BJ (cell line): ENCODE results near the gene BCDIN3D. TPM values are rescaled to one million over a fixed set of nuclear protein-coding genes. Genes with fewer than 3 reads are reported as not detected.

Source experiments
- CTCF ChIA-PET: fragments of 350-600 bp; formaldehyde crosslinking; extraction: SDS; loops from one replicate; lab custom pipeline; 2021; ENCODE audit warnings: antibody characterized with exemption, inconsistent platforms; lab: Yijun Ruan, JAX
- POLR2A ChIA-PET: fragments of 300-600 bp; sonication (Branson Sonifier 250); formaldehyde crosslinking; extraction: SDS; loops from one replicate; lab custom pipeline; 2021; ENCODE audit warnings: antibody characterized with exemption; lab: Charles Lee
- DNase-seq: peaks from one replicate; pipeline ENCODE4 v3.0.0-alpha.2; 2011; ENCODE audit warnings: low read depth
- H3K27me3 ChIP-seq: 2 replicates; pipeline ENCODE4 v1.6.0; 2011; ENCODE audit warnings: low read length; ENCODE audit not compliant: control insufficient read depth, insufficient read depth
- H3K36me3 ChIP-seq: 2 replicates; pipeline ENCODE4 v1.5.1; 2011; ENCODE audit warnings: low read length; ENCODE audit not compliant: control insufficient read depth, insufficient read depth
- H3K4me3 ChIP-seq: 2 replicates; pipeline ENCODE4 v1.5.1; 2011; ENCODE audit warnings: low read depth, mild to moderate bottlenecking, control low read depth, low read length
- CTCF ChIP-seq: IDR thresholded peaks from 2 replicates; pipeline ENCODE4 v1.5.1; 2011; ENCODE audit warnings: low read depth, mild to moderate bottlenecking, control low read depth, inconsistent platforms, low read length, moderate library complexity; ENCODE audit not compliant: insufficient read depth
- polyA plus RNA-seq: library from polyadenylated mRNA; depleted of rRNA; stranded (reverse); fragments of >200 nt; gene quantifications from 2 replicates; pipeline ENCODE4 v1.2.3, GENCODE V29; 2011

BCDIN3D gene
- polyA plus RNA-seq, 1 experiment, result 2.6 TPM

GRCh38 chr12:49794811-49795653 is 47.9 kb downstream of the BCDIN3D start:
- Histone ChIP-seq H3K4me3 (no peak overlapping the region), H3K36me3 (peaks cover 41% of the 10 kb centered on the region), H3K27me3 (no peaks in the 10 kb centered on the region)
- no peak for TF ChIP-seq CTCF
- ChIA-PET POLR2A (no interaction called here), CTCF (interaction anchor here (0.7 to 2.6 kb wide), 4 partner anchors 17 to 44 kb away, joined by 3 to 14 read pairs (median 5); no protein-coding TSS in a partner anchor)
- no peak for DNase-seq

GRCh38 chr12:49794021-49794420 is 48.9 kb downstream of the BCDIN3D start:
- ChIA-PET CTCF (no interaction called here), POLR2A (no interaction called here)
- DNase-seq, result no peak
- Histone ChIP-seq H3K36me3 (peaks cover 43% of the 10 kb centered on the region), H3K4me3 (no peak overlapping the region), H3K27me3 (no peaks in the 10 kb centered on the region)
- TF ChIP-seq CTCF, result no peak

- Histone ChIP-seq H3K4me3 (no peak overlapping the region), H3K27me3 (no peaks in the 10 kb centered on the region), H3K36me3 (peaks cover 43% of the 10 kb centered on the region)
- POLR2A ChIA-PET, result no interaction called here
- CTCF ChIA-PET, result no interaction called here
- no peak for DNase-seq
- TF ChIP-seq CTCF, result no peak
Observed at GRCh38 chr12:49793620-49794019, 49.3 kb downstream of the BCDIN3D start.

- POLR2A ChIA-PET, result interaction anchor here (0.6 kb wide), 1 partner anchor 1534 kb away, joined by 3 read pairs; no protein-coding TSS in a partner anchor
- no peak for DNase-seq
- CTCF ChIA-PET, result no interaction called here
- Histone ChIP-seq H3K36me3 (peaks cover 38% of the 10 kb centered on the region), H3K27me3 (no peaks in the 10 kb centered on the region), H3K4me3 (no peak overlapping the region)
- no peak for TF ChIP-seq CTCF
Observed at GRCh38 chr12:49792976-49793580, 49.8 kb downstream of the BCDIN3D start.
